Measurements from ENCODE around the gene GNLY.

- no peak for TF ChIP-seq RAD21 (CRISPR knock-in tag; IDR thresholded peaks at IDR 0.05)
- no peak for TF ChIP-seq RBFOX2 (IDR thresholded peaks at IDR 0.05; ENCODE audit: low read depth, low read length)
- TF ChIP-seq SKI (IDR thresholded peaks at IDR 0.05; ENCODE audit: partially characterized antibody) = no peak
- TF ChIP-seq EZH2 (conservative IDR thresholded peaks at IDR 0.05; ENCODE audit: low read depth, low read length) = no peak
These were observed 43.7 kb upstream of the GNLY start for GRCh38 chr2:85650456-85650855.
